D721Med (cell line): ENCODE data around the gene NUP214.

ENCODE experiments used
- DNase-seq: peaks from one replicate; pipeline ENCODE4 v3.0.0; 2011; ENCODE audit warnings: low spot score; ENCODE audit not compliant: insufficient read length
- FAIRE-seq: peaks from 2 replicates; lab custom pipeline; 2011; peaks lifted over from hg19 to GRCh38; lab: Jason Lieb, UNC
- CTCF ChIP-seq: IDR thresholded peaks from 2 replicates; pipeline ENCODE4 v1.5.1; 2012; ENCODE audit warnings: mild to moderate bottlenecking, control low read depth; ENCODE audit not compliant: insufficient read depth; ENCODE audit errors: missing control alignments

The NUP214 gene

GRCh38 chr9:131279196-131279862 is 153.9 kb downstream of the NUP214 start:
- DNase-seq (no peak), FAIRE-seq (no peak)

GRCh38 chr9:131279863-131280570 is 154.6 kb downstream of the NUP214 start:
- TF ChIP-seq CTCF = no peak
- no peak for DNase-seq
- FAIRE-seq = no peak

More at GRCh38 chr9:131279196-131279862, 153.9 kb downstream of the NUP214 start:
- TF ChIP-seq CTCF = no peak

GRCh38 chr9:131280660-131281059 is 155.3 kb downstream of the NUP214 start:
- FAIRE-seq = no peak
- DNase-seq = no peak
- TF ChIP-seq CTCF = no peak

GRCh38 chr9:131281119-131281965 is 156.0 kb downstream of the NUP214 start:
- FAIRE-seq (no peak), DNase-seq (no peak)

GRCh38 chr9:131282175-131282574 is 156.8 kb downstream of the NUP214 start:
- no peak for FAIRE-seq
- no peak for TF ChIP-seq CTCF
- no peak for DNase-seq

More at GRCh38 chr9:131281119-131281965, 156.0 kb downstream of the NUP214 start:
- TF ChIP-seq CTCF = no peak

- DNase-seq = no peak
- FAIRE-seq = no peak
- TF ChIP-seq CTCF = no peak
Observed at GRCh38 chr9:131282688-131283422, 157.5 kb downstream of the NUP214 start.
